Activated CD8-positive, alpha-beta T cell treated with anti-CD3 and anti-CD28 coated beads for 36 hours (primary cell): ENCODE measurements around the gene CALM1. TPM values are rescaled to one million over a fixed set of nuclear protein-coding genes. Genes with fewer than 3 reads are reported as not detected.

Source experiments
- ATAC-seq: fragments of 200-7000 bp; cut with Tn5 transposase; one replicate; pipeline ENCODE4 v1.10.0; 2021; ENCODE audit warnings: mild to moderate bottlenecking, moderate library complexity
- CTCF ChIA-PET: fragments of 350-600 bp; sonication (Branson Sonifier 250); formaldehyde crosslinking; loops from one replicate; lab custom pipeline; 2021; ENCODE audit warnings: antibody characterized with exemption; lab: Charles Lee
- POLR2A ChIA-PET: fragments of 350-600 bp; sonication (Branson Sonifier 250); formaldehyde crosslinking; loops from one replicate; lab custom pipeline; 2021; ENCODE audit warnings: antibody characterized with exemption; lab: Charles Lee
- DNase-seq: peaks from one replicate; pipeline ENCODE4 v3.0.0-alpha.2; 2020
- H3K27ac Mint-ChIP-seq: one replicate; pipeline ENCODE4 v1.8.0; 2021; ENCODE audit warnings: mild to moderate bottlenecking, mixed read lengths
- H3K27me3 Mint-ChIP-seq: one replicate; pipeline ENCODE4 v1.8.0; 2021; ENCODE audit warnings: mixed read lengths
- H3K36me3 Mint-ChIP-seq: one replicate; pipeline ENCODE4 v1.8.0; 2021; ENCODE audit warnings: low read depth, mixed read lengths
- H3K4me1 Mint-ChIP-seq: one replicate; pipeline ENCODE4 v1.8.0; 2021; ENCODE audit warnings: low read depth, mixed read lengths
- H3K4me3 Mint-ChIP-seq: one replicate; pipeline ENCODE4 v1.8.0; 2021; ENCODE audit warnings: mild to moderate bottlenecking, moderate library complexity, mixed read lengths
- H3K9me3 Mint-ChIP-seq: one replicate; pipeline ENCODE4 v1.8.0; 2021; ENCODE audit warnings: mixed read lengths
- CTCF ChIP-seq: fragments of 200-600 bp; IDR thresholded peaks from one replicate; pipeline ENCODE4 v1.8.0; 2022; ENCODE audit warnings: antibody characterized with exemption, mild to moderate bottlenecking
- intact Hi-C: fragments of 100-400 bp; cut with micrococcal nuclease; formaldehyde crosslinking; loops from one replicate; pipeline ENCODE4 v1.10.0; 2022
- total RNA-seq, 2 experiments: library from RNA; stranded (reverse); gene quantifications; one replicate each; pipeline ENCODE4 v1.2.3, GENCODE V29; 2021

CALM1 gene
- total RNA-seq, 2 experiments from 2014 or later, result 365 to 373 TPM

GRCh38 chr14:90447720-90448497 lies 51.1 kb downstream of the CALM1 start:
- DNase-seq (peak; percentile 8), ATAC-seq (no peak)
- Mint-ChIP-seq H3K36me3 (no peaks in the 10 kb centered on the region), H3K9me3 (peaks cover 7% of the 10 kb centered on the region), H3K27me3 (no peaks in the 10 kb centered on the region), H3K4me1 (peaks cover 6% of the 10 kb centered on the region), H3K27ac (no peak overlapping the region), H3K4me3 (no peak overlapping the region)
- TF ChIP-seq CTCF, result no peak
- CTCF ChIA-PET, result interaction anchor here (1.0 kb wide), 1 partner anchor 128 kb away, joined by 3 read pairs; no protein-coding TSS in a partner anchor
- intact Hi-C loops, result no loop called here
- POLR2A ChIA-PET, result no interaction called here

- DNase-seq (no peak), ATAC-seq (no peak)
- no peaks in the 10 kb centered on the region for H3K36me3 Mint-ChIP-seq
- intact Hi-C loops, result no loop called here
- no peak overlapping the region for H3K27ac Mint-ChIP-seq
- no peak for TF ChIP-seq CTCF
- H3K9me3 Mint-ChIP-seq, result peaks cover 7% of the 10 kb centered on the region
- H3K4me3 Mint-ChIP-seq, result no peak overlapping the region
- H3K27me3 Mint-ChIP-seq, result no peaks in the 10 kb centered on the region
- CTCF ChIA-PET, result interaction anchor here (0.9 kb wide), 1 partner anchor 247 kb away, joined by 3 read pairs; no protein-coding TSS in a partner anchor
- POLR2A ChIA-PET, result interaction anchor here (1.0 kb wide), 1 partner anchor 10 kb away, joined by 3 read pairs; no protein-coding TSS in a partner anchor
- peaks cover 6% of the 10 kb centered on the region for H3K4me1 Mint-ChIP-seq
Measured at GRCh38 chr14:90449411-90449810, 52.6 kb downstream of the CALM1 start.

- H3K9me3 Mint-ChIP-seq, result peaks cover 7% of the 10 kb centered on the region
- no peak overlapping the region for H3K27ac Mint-ChIP-seq
- no peaks in the 10 kb centered on the region for H3K36me3 Mint-ChIP-seq
- DNase-seq (no peak), ATAC-seq (no peak)
- ChIA-PET POLR2A (interaction anchor here (1.0 kb wide), 1 partner anchor 9 kb away, joined by 3 read pairs; no protein-coding TSS in a partner anchor), CTCF (interaction anchor here (0.9 to 1.0 kb wide), 2 partner anchors 9 to 247 kb away, joined by 3 read pairs; no protein-coding TSS in a partner anchor)
- peaks cover 6% of the 10 kb centered on the region for H3K4me1 Mint-ChIP-seq
- no peaks in the 10 kb centered on the region for H3K27me3 Mint-ChIP-seq
- TF ChIP-seq CTCF, result no peak
- intact Hi-C loops, result no loop called here
- no peak overlapping the region for H3K4me3 Mint-ChIP-seq
Measured at GRCh38 chr14:90450151-90450550, 53.3 kb downstream of the CALM1 start.

- peaks cover 7% of the 10 kb centered on the region for H3K9me3 Mint-ChIP-seq
- ATAC-seq, result no peak
- intact Hi-C loops, result no loop called here
- peaks cover 6% of the 10 kb centered on the region for H3K4me1 Mint-ChIP-seq
- ChIA-PET CTCF (interaction anchor here (1.0 kb wide), 1 partner anchor 9 kb away, joined by 3 read pairs; no protein-coding TSS in a partner anchor), POLR2A (no interaction called here)
- H3K27ac Mint-ChIP-seq, result no peak overlapping the region
- H3K27me3 Mint-ChIP-seq, result no peaks in the 10 kb centered on the region
- no peak for TF ChIP-seq CTCF
- no peak for DNase-seq
- no peaks in the 10 kb centered on the region for H3K36me3 Mint-ChIP-seq
- H3K4me3 Mint-ChIP-seq, result no peak overlapping the region
Measured at GRCh38 chr14:90450667-90451066, 53.8 kb downstream of the CALM1 start.

GRCh38 chr14:90451443-90451842 lies 54.6 kb downstream of the CALM1 start:
- POLR2A ChIA-PET, result no interaction called here
- TF ChIP-seq CTCF, result no peak
- DNase-seq (no peak), ATAC-seq (no peak)
- H3K36me3 Mint-ChIP-seq, result no peaks in the 10 kb centered on the region
- H3K9me3 Mint-ChIP-seq, result peaks cover 7% of the 10 kb centered on the region
- H3K4me1 Mint-ChIP-seq, result peaks cover 6% of the 10 kb centered on the region
- CTCF ChIA-PET, result no interaction called here
- no peak overlapping the region for H3K4me3 Mint-ChIP-seq
- intact Hi-C loops, result no loop called here
- H3K27me3 Mint-ChIP-seq, result no peaks in the 10 kb centered on the region
- no peak overlapping the region for H3K27ac Mint-ChIP-seq
